Small intestine (tissue), 16 donors: ENCODE measurements around the gene EEFSEC. TPM values are rescaled to one million over a fixed set of nuclear protein-coding genes. Genes with fewer than 3 reads are reported as not detected.

ENCODE experiments used
- DNase-seq, 2 donors: peaks; one replicate each; pipeline versions ENCODE4 v3.0.0 to v3.0.0-alpha.2; 2013
- FAIRE-seq: peaks from 2 replicates; lab custom pipeline; 2012; peaks lifted over from hg19 to GRCh38; lab: Jason Lieb, UNC
- H3K27ac ChIP-seq, 3 donors: one replicate each; pipeline ENCODE4 v1.5.1; 2013; ENCODE audit warnings: low read length in 2 of 3, mild to moderate bottlenecking in 2 of 3, control low read depth in 1 of 3, inconsistent platforms in 1 of 3, low read depth in 1 of 3, moderate library complexity in 1 of 3
- H3K27me3 ChIP-seq, 3 donors: one replicate each; pipeline ENCODE4 v1.6.1; 2013; ENCODE audit warnings: low read length in 3 of 3, inconsistent platforms in 1 of 3; ENCODE audit not compliant: control insufficient read depth in 3 of 3, insufficient read depth in 3 of 3
- H3K36me3 ChIP-seq, 3 donors: one replicate each; pipeline ENCODE4 v1.6.1; 2013; ENCODE audit warnings: low read length in 3 of 3, inconsistent platforms in 1 of 3, low read depth in 1 of 3, mild to moderate bottlenecking in 1 of 3, moderate library complexity in 1 of 3; ENCODE audit not compliant: control insufficient read depth in 3 of 3, insufficient read depth in 2 of 3
- H3K4me1 ChIP-seq, 3 donors: one replicate each; pipeline ENCODE4 v1.6.1; 2013; ENCODE audit warnings: low read length in 2 of 3, inconsistent platforms in 1 of 3, low read depth in 1 of 3, mild to moderate bottlenecking in 1 of 3, moderate library complexity in 1 of 3; ENCODE audit not compliant: control insufficient read depth in 3 of 3, insufficient read depth in 2 of 3
- H3K4me3 ChIP-seq, 3 donors: one replicate each; pipeline ENCODE4 v1.5.1; 2013; ENCODE audit warnings: low read length in 3 of 3, control low read depth in 1 of 3, inconsistent platforms in 1 of 3, low read depth in 1 of 3, mild to moderate bottlenecking in 1 of 3, moderate library complexity in 1 of 3
- H3K9me3 ChIP-seq, 2 donors: one replicate each; pipeline ENCODE4 v1.6.1; 2013; ENCODE audit warnings: low read depth in 1 of 2, low read length in 1 of 2; ENCODE audit not compliant: control insufficient read depth in 2 of 2, insufficient read depth in 1 of 2
- WGBS, 3 donors: extraction: QIAGEN DNeasy Blood & Tissue Kit; methylation state at CpG; one replicate each; pipeline ENCODE4 v1.1.7; 2013; 5-methylcytosine and 5-hydroxymethylcytosine counted together
- long read RNA-seq, 10 donors: transcript quantifications; one replicate each; lab custom pipeline, GENCODE V29; 2026
- polyA plus RNA-seq, 4 donors: library from polyadenylated mRNA; stranded (reverse) in 3 of 4; unstranded in 1 of 4; fragments of 200-250 nt in 3 of 4; fragments of 120-200 nt in 1 of 4; gene quantifications; one replicate each; pipeline versions ENCODE4 v1.2.1 to v1.2.3, GENCODE V29; 2013
- donor health status: healthy with polysubstance abuse.
- donor health status: control.
- donor health status: control.
- donor health status: Bipolar disorder and iron deficiency.
- donor health status: healthy.

The EEFSEC gene, protein sequence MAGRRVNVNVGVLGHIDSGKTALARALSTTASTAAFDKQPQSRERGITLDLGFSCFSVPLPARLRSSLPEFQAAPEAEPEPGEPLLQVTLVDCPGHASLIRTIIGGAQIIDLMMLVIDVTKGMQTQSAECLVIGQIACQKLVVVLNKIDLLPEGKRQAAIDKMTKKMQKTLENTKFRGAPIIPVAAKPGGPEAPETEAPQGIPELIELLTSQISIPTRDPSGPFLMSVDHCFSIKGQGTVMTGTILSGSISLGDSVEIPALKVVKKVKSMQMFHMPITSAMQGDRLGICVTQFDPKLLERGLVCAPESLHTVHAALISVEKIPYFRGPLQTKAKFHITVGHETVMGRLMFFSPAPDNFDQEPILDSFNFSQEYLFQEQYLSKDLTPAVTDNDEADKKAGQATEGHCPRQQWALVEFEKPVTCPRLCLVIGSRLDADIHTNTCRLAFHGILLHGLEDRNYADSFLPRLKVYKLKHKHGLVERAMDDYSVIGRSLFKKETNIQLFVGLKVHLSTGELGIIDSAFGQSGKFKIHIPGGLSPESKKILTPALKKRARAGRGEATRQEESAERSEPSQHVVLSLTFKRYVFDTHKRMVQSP
- polyA plus RNA-seq: 10 to 100 TPM in 2 of 4 donors, 1 to 10 TPM in 2; 4.9 to 29.0 (median 10.2) TPM
- long read RNA-seq, donor 1: 0 reads
- long read RNA-seq, donor 2, partial matches to known transcripts: 0 of 3 reads
- long read RNA-seq, donor 2, other reads (novel, unspliced or antisense): 0 of 3 reads
- long read RNA-seq, donor 3, partial matches to known transcripts: 0 of 3 reads
- long read RNA-seq, donor 3, other reads (novel, unspliced or antisense): 0 of 3 reads
- long read RNA-seq, donor 4: 0 reads
- long read RNA-seq, donor 5, partial matches to known transcripts: 0 of 3 reads
- long read RNA-seq, donor 5, other reads (novel, unspliced or antisense): 0 of 3 reads
- long read RNA-seq, donor 6, partial matches to known transcripts: 0 of 2 reads
- long read RNA-seq, donor 6, other reads (novel, unspliced or antisense): 0 of 2 reads
- long read RNA-seq, donor 7: 0 reads
- long read RNA-seq, donor 8, partial matches to known transcripts: 0 of 1 reads
- long read RNA-seq, donor 8, other reads (novel, unspliced or antisense): 0 of 1 reads
- long read RNA-seq, donor 9, partial matches to known transcripts: 0 of 2 reads
- long read RNA-seq, donor 9, other reads (novel, unspliced or antisense): 0 of 2 reads
- long read RNA-seq, donor 10, transcript EEFSEC-201 (7 exons, 2,232 nt): major isoform, 8 of 8 reads
- long read RNA-seq, donor 10, partial matches to known transcripts: 0 of 8 reads
- long read RNA-seq, donor 10, other reads (novel, unspliced or antisense): 0 of 8 reads

DNA sequence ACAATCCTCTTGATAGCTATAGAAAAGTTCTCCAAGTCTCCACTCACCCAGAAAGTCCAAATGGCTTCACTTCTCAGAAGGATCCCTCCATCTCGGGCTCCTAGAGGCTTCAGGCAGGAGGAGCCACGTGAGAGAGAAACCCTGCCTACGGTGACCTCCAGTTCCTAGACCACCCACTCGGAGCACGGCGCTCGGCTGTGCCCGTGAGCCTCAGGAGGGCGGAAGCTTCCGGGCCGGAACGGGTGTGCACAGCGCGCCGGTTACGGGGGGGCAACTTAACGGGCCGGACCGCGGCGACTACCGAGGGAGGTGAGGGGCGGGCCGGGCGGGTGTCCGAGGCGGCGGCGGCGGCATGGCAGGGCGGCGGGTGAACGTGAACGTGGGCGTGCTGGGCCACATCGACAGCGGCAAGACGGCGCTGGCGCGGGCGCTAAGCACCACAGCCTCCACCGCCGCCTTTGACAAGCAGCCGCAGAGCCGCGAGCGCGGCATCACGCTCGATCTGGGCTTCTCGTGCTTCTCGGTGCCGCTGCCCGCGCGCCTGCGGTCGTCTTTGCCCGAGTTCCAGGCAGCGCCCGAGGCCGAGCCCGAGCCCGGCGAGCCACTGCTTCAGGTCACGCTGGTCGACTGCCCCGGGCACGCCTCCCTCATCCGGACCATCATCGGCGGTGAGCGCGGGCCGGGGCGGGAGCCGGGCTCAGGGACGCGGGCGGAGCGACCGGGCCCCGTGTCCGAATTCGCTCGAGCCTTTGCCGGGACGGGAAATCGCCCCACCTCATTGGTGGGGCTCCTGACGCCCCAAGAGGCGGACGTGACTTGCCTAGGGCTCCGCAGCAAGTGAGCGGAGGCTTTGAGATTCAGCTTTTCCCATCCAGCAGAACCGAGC, at the start of gene EEFSEC:
TSS of gene EEFSEC (plus strand) at position 326 of the 886 bp plus-strand sequence. CDS start at position 353, 27 bp downstream.
- peak within 1 kb of the TSS; percentile 71 to 90 (median 77) for H3K4me3 ChIP-seq
- H3K27me3 ChIP-seq: no peaks in the 10 kb centered on the region
- H3K9me3 ChIP-seq: peaks cover 0 to 6% of the 10 kb centered on the region in 2 donors
- DNase-seq (peak; percentile 80 to 92), FAIRE-seq (no peak)
- 0 to 1% (median 1%) methylated on average over 68 to 96 of the region's 96 CpGs for WGBS, 3 donors
- H3K27ac ChIP-seq: peak within 1 kb of the TSS; percentile 89 to 92 (median 91)
- H3K36me3 ChIP-seq: no peaks in the 10 kb centered on the region
- peaks cover 0 to 14% (median 5%) of the 10 kb centered on the region in 3 donors for H3K4me1 ChIP-seq

DNA sequence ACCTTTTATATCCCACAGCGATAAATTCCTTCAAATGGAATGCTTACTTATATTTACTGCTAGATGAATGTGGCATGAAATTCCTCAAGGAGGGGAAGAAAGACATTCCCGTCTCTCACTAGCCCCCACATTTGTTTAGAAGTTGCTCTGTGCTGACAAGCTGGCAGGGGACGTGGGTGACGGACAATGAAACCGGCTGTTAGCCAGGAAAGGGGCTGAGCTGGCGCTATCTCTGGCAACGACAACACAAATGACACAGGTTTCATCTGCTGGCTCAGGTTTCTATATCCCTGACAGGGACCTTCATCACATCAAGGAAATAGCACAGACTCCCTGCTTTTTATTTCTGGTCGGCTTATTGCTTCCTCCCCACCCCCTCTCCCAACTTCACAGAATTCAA, 45.4 kb upstream of the EEFSEC start:
- Histone ChIP-seq H3K9me3 (no peaks in the 10 kb centered on the region), H3K4me3 (no peak overlapping the region), H3K4me1 (no peaks in the 10 kb centered on the region), H3K36me3 (peaks cover 0 to 29% (median 2%) of the 10 kb centered on the region in 3 donors), H3K27ac (no peak overlapping the region), H3K27me3 (no peaks in the 10 kb centered on the region)
- 84 to 92% (median 92%) methylated on average over 8 of the region's 8 CpGs for WGBS, 3 donors
- no peak for DNase-seq
- FAIRE-seq: no peak

- DNase-seq (no peak), FAIRE-seq (no peak)
- WGBS, 3 donors: 92 to 97% (median 94%) methylated on average over 5 of the region's 5 CpGs
- Histone ChIP-seq H3K4me1 (no peaks in the 10 kb centered on the region), H3K27me3 (no peaks in the 10 kb centered on the region), H3K4me3 (no peak overlapping the region), H3K36me3 (peaks cover 0 to 36% (median 2%) of the 10 kb centered on the region in 3 donors), H3K27ac (no peak overlapping the region), H3K9me3 (no peaks in the 10 kb centered on the region)
Observed at GRCh38 chr3:128111147-128111546, 42.1 kb upstream of the EEFSEC start.

- Histone ChIP-seq H3K36me3 (peaks cover 0 to 34% (median 2%) of the 10 kb centered on the region in 3 donors), H3K4me1 (no peaks in the 10 kb centered on the region), H3K27ac (peak overlapping the region in 1 of 3 donors; percentile 48), H3K4me3 (no peak overlapping the region), H3K9me3 (no peaks in the 10 kb centered on the region), H3K27me3 (no peaks in the 10 kb centered on the region)
- DNase-seq: no peak
- FAIRE-seq: no peak
- 82 to 94% (median 89%) methylated on average over 7 of the region's 7 CpGs for WGBS, 3 donors
Observed at GRCh38 chr3:128112357-128112968, 40.8 kb upstream of the EEFSEC start.

- H3K4me3 ChIP-seq: no peak overlapping the region
- 74 to 78% (median 75%) methylated on average over 9 of the region's 9 CpGs for WGBS, 3 donors
- H3K27ac ChIP-seq: peak overlapping the region in 1 of 3 donors; percentile 9
- H3K36me3 ChIP-seq: peaks cover 0 to 34% (median 2%) of the 10 kb centered on the region in 3 donors
- no peaks in the 10 kb centered on the region for H3K9me3 ChIP-seq
- no peak for DNase-seq
- FAIRE-seq: no peak
- no peaks in the 10 kb centered on the region for H3K27me3 ChIP-seq
- H3K4me1 ChIP-seq: no peaks in the 10 kb centered on the region
Observed at GRCh38 chr3:128113817-128114794, 39.2 kb upstream of the EEFSEC start.

DNA sequence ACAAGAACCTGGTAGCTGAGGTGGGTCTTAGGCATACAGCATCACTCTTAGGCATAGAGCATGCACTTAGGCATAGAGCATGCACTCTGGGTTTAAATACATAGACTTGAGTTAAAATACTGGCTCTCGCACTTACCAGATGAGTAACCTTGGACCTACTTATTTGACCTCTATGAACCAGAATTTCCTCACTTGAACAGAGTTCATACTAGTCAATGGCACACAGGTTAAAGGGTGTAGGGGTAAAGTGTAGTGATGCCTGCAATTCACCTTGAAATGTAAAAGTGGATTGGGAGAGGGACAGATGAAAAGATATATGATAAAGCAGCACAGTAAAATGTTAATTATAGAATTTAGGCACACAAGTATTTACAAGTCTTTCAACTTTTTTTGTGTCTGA, 31.3 kb upstream of the EEFSEC start:
- DNase-seq: no peak
- WGBS, 3 donors: 94 to 100% (median 100%) methylated on average over 1 of the region's 1 CpG
- no peak overlapping the region for H3K4me3 ChIP-seq
- no peaks in the 10 kb centered on the region for H3K9me3 ChIP-seq
- H3K4me1 ChIP-seq: peaks cover 0 to 8% (median 7%) of the 10 kb centered on the region in 3 donors
- FAIRE-seq: no peak
- no peak overlapping the region for H3K27ac ChIP-seq
- H3K27me3 ChIP-seq: no peaks in the 10 kb centered on the region
- peaks cover 0 to 3% (median 0%) of the 10 kb centered on the region in 3 donors for H3K36me3 ChIP-seq
